ENCODE data around the gene PARG. TPM values are rescaled to one million over a fixed set of nuclear protein-coding genes. Genes with fewer than 3 reads are reported as not detected.
"Not testable (repeated sequence)": the region's sequence is repeated elsewhere in the genome, so short reads cannot be mapped to it uniquely, and the experiment has no call there.

The PARG gene
- polyA plus RNA-seq, 3 donors: 36.6 to 38.5 (median 37.1) TPM

- peak in 4 of 11 donors; percentile 36 to 56 (median 50) for DNase-seq (ENCODE audit: extremely low read depth in 1 of 11, low read depth in 9 of 11, low spot score in 4 of 11)
These were observed 104.8 kb downstream of the PARG start for GRCh38 chr10:49837051-49837478.

GRCh38 chr10:49834976-49835375 lies 106.9 kb downstream of the PARG start:
- no peak for DNase-seq (ENCODE audit: extremely low read depth in 1 of 11, low read depth in 9 of 11, low spot score in 4 of 11)

- DNase-seq (ENCODE audit: extremely low read depth in 1 of 11, low read depth in 9 of 11, low spot score in 4 of 11): no peak
These were observed 107.6 kb downstream of the PARG start for GRCh38 chr10:49834201-49834600.

- no peak for DNase-seq (ENCODE audit: extremely low read depth in 1 of 11, low read depth in 9 of 11, low spot score in 4 of 11)
These were observed 108.7 kb downstream of the PARG start for GRCh38 chr10:49833168-49833567.

- DNase-seq (ENCODE audit: extremely low read depth in 1 of 11, low read depth in 9 of 11, low spot score in 4 of 11): peak in 1 of 11 donors; percentile 28
These were observed 110.3 kb downstream of the PARG start for GRCh38 chr10:49831352-49832035.

- DNase-seq (ENCODE audit: extremely low read depth in 1 of 11, low read depth in 9 of 11, low spot score in 4 of 11): no peak
These were observed 111.0 kb downstream of the PARG start for GRCh38 chr10:49830846-49831245.

GRCh38 chr10:49830016-49830415 lies 111.8 kb downstream of the PARG start:
- DNase-seq (ENCODE audit: extremely low read depth in 1 of 11, low read depth in 9 of 11, low spot score in 4 of 11): no peak

- DNase-seq (ENCODE audit: extremely low read depth in 1 of 11, low read depth in 9 of 11, low spot score in 4 of 11): no peak
These were observed 114.5 kb downstream of the PARG start for GRCh38 chr10:49827297-49827696.

GRCh38 chr10:49819234-49819958 lies 122.4 kb downstream of the PARG start:
- DNase-seq (ENCODE audit: extremely low read depth in 1 of 11, low read depth in 9 of 11, low spot score in 4 of 11): no peak

GRCh38 chr10:49817845-49818244 lies 124.0 kb downstream of the PARG start:
- DNase-seq (ENCODE audit: extremely low read depth in 1 of 11, low read depth in 9 of 11, low spot score in 4 of 11): no peak

GRCh38 chr10:49803988-49804387 lies 137.8 kb downstream of the PARG start:
- DNase-seq (ENCODE audit: extremely low read depth in 1 of 11, low read depth in 9 of 11, low spot score in 4 of 11): no peak

GRCh38 chr10:49798275-49798674 lies 143.6 kb downstream of the PARG start:
- no peak for DNase-seq (ENCODE audit: extremely low read depth in 1 of 11, low read depth in 9 of 11, low spot score in 4 of 11)

- DNase-seq (ENCODE audit: extremely low read depth in 1 of 11, low read depth in 9 of 11, low spot score in 4 of 11): no peak
These were observed 150.7 kb downstream of the PARG start for GRCh38 chr10:49791100-49791499.

GRCh38 chr10:49784681-49785080 lies 157.1 kb downstream of the PARG start:
- DNase-seq (ENCODE audit: extremely low read depth in 1 of 11, low read depth in 9 of 11, low spot score in 4 of 11): no peak

GRCh38 chr10:49783645-49784044 lies 158.2 kb downstream of the PARG start:
- no peak for DNase-seq (ENCODE audit: extremely low read depth in 1 of 11, low read depth in 9 of 11, low spot score in 4 of 11)

- no peak for DNase-seq (ENCODE audit: extremely low read depth in 1 of 11, low read depth in 9 of 11, low spot score in 4 of 11)
These were observed 160.6 kb downstream of the PARG start for GRCh38 chr10:49781247-49781646.

GRCh38 chr10:49778197-49778596 lies 163.6 kb downstream of the PARG start:
- DNase-seq (ENCODE audit: extremely low read depth in 1 of 11, low read depth in 9 of 11, low spot score in 4 of 11): no peak

- DNase-seq (ENCODE audit: extremely low read depth in 1 of 11, low read depth in 9 of 11, low spot score in 4 of 11): no peak
These were observed 165.0 kb downstream of the PARG start for GRCh38 chr10:49776851-49777250.

GRCh38 chr10:49775014-49775413 lies 166.8 kb downstream of the PARG start:
- DNase-seq (ENCODE audit: extremely low read depth in 1 of 11, low read depth in 9 of 11, low spot score in 4 of 11): no peak

GRCh38 chr10:49772944-49773343 lies 168.9 kb downstream of the PARG start:
- not testable (repeated sequence) for DNase-seq (ENCODE audit: extremely low read depth in 1 of 11, low read depth in 9 of 11, low spot score in 4 of 11)

- not testable (repeated sequence) for DNase-seq (ENCODE audit: extremely low read depth in 1 of 11, low read depth in 9 of 11, low spot score in 4 of 11)
These were observed 170.8 kb downstream of the PARG start for GRCh38 chr10:49771046-49771445.
